ENCODE data around the gene SRPRA.

DNA sequence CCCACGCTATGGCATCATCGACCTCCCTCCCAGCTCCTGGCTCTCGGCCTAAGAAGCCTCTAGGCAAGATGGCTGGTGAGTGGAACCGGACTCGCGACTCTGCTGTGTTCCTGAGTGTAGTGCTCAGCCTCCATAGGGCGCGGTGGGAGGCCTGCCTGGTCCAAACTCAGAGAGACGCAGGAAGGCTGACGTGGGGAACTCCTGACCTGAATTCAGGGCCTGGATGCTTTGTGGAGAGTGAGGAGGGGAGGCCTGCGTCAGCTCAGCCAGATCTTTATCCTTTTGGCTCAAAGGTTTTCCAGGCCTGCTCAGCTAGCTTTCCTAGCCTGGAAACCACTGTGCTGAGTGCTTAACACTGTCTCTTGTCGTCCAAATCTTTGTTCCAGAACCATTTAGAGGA lies 22.2 kb upstream of the SRPRA start:
- TF ChIP-seq, protein P1, sequence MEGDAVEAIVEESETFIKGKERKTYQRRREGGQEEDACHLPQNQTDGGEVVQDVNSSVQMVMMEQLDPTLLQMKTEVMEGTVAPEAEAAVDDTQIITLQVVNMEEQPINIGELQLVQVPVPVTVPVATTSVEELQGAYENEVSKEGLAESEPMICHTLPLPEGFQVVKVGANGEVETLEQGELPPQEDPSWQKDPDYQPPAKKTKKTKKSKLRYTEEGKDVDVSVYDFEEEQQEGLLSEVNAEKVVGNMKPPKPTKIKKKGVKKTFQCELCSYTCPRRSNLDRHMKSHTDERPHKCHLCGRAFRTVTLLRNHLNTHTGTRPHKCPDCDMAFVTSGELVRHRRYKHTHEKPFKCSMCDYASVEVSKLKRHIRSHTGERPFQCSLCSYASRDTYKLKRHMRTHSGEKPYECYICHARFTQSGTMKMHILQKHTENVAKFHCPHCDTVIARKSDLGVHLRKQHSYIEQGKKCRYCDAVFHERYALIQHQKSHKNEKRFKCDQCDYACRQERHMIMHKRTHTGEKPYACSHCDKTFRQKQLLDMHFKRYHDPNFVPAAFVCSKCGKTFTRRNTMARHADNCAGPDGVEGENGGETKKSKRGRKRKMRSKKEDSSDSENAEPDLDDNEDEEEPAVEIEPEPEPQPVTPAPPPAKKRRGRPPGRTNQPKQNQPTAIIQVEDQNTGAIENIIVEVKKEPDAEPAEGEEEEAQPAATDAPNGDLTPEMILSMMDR (IDR thresholded peaks at IDR 0.05): no peak
- TF ChIP-seq POLR2A (IDR thresholded peaks at IDR 0.05): no peak

Data from adrenal gland (tissue), 5 donors.